SK-N-SH (cell line): Measurements from ENCODE around the gene KLF15. TPM values are rescaled to one million over a fixed set of nuclear protein-coding genes. Genes with fewer than 3 reads are reported as not detected.

Source experiments
- CTCF ChIA-PET: fragments of 300-600, 350-600 bp; formaldehyde crosslinking; extraction: SDS; loops from one replicate; lab custom pipeline; 2021; lab: Yijun Ruan, JAX
- POLR2A ChIA-PET: fragments of 350-600 bp; sonication (Branson Sonifier 250); formaldehyde crosslinking; extraction: SDS; loops from one replicate; lab custom pipeline; 2020; ENCODE audit warnings: antibody characterized with exemption, inconsistent platforms; lab: Yijun Ruan, JAX
- DNase-seq: peaks from one replicate; pipeline ENCODE4 v3.0.0; 2012
- H2AFZ ChIP-seq: fragments of 200-600 bp; sonication (generic); 2 replicates; pipeline ENCODE4 v1.8.1; 2016; ENCODE audit warnings: antibody characterized with exemption, mild to moderate bottlenecking, low read depth
- H3F3A ChIP-seq: fragments of 200-600 bp; sonication (generic); replicated peaks from 2 replicates; pipeline ENCODE3; 2016; ENCODE audit warnings: antibody characterized with exemption, mild to moderate bottlenecking; ENCODE audit not compliant: insufficient read depth
- H3K27ac ChIP-seq, 2 experiments: fragments of 200-500 bp in 1 of 2; fragments of 200-600 bp in 1 of 2; sonication (Bioruptor generic) in 1 of 2; sonication (generic), shearing (Covaris generic) in 1 of 2; 2 replicates each; pipeline versions ENCODE4 v1.5.1 to v1.6.1; 2014 to 2016; ENCODE audit warnings: low read depth in 2 of 2, inconsistent platforms in 1 of 2, low read length in 1 of 2, mild to moderate bottlenecking in 1 of 2, mixed read lengths in 1 of 2
- H3K27me3 ChIP-seq: fragments of 200-600 bp; sonication (generic), shearing (Covaris generic); 2 replicates; pipeline ENCODE4 v1.6.1; 2016; ENCODE audit warnings: mixed run types; ENCODE audit not compliant: insufficient read depth
- H3K36me3 ChIP-seq, 2 experiments: fragments of 200-500 bp in 1 of 2; fragments of 200-600 bp in 1 of 2; sonication (Bioruptor generic) in 1 of 2; sonication (generic) in 1 of 2; replicated peaks in 1 of 2; 2 replicates each; pipeline versions ENCODE3 to v1.5.1; 2014 to 2016; ENCODE audit warnings: low read length in 1 of 2, mild to moderate bottlenecking in 1 of 2; ENCODE audit not compliant: insufficient read depth in 2 of 2, control insufficient read depth in 1 of 2
- H3K4me1 ChIP-seq, 2 experiments: fragments of 200-500 bp in 1 of 2; fragments of 200-600 bp in 1 of 2; sonication (Bioruptor generic) in 1 of 2; sonication (generic), shearing (Covaris generic) in 1 of 2; 2 replicates each; pipeline versions ENCODE4 v1.5.1 to v1.6.1; 2014 to 2016; ENCODE audit warnings: low read depth in 1 of 2, low read length in 1 of 2, mixed run types in 1 of 2; ENCODE audit not compliant: insufficient read depth in 2 of 2, control insufficient read depth in 1 of 2
- H3K4me2 ChIP-seq: fragments of 200-600 bp; sonication (generic), shearing (Covaris generic); 2 replicates; pipeline ENCODE4 v1.6.1; 2017; ENCODE audit warnings: mixed run types
- H3K4me3 ChIP-seq, 2 experiments: fragments of 200-500 bp in 1 of 2; fragments of 200-600 bp in 1 of 2; sonication (Bioruptor generic) in 1 of 2; sonication (generic), shearing (Covaris generic) in 1 of 2; 2 replicates each; pipeline versions ENCODE4 v1.5.1 to v1.8.1; 2014 to 2016; ENCODE audit warnings: low read depth in 2 of 2, inconsistent platforms in 1 of 2, low read length in 1 of 2, mild to moderate bottlenecking in 1 of 2, mixed read lengths in 1 of 2, moderate library complexity in 1 of 2
- H3K79me2 ChIP-seq: fragments of 200-600 bp; sonication (generic); 2 replicates; pipeline ENCODE4 v1.8.1; 2017; ENCODE audit warnings: mild to moderate bottlenecking; ENCODE audit not compliant: insufficient read depth
- H3K9ac ChIP-seq: fragments of 200-600 bp; sonication (generic); 2 replicates; pipeline ENCODE4 v1.6.1; 2017; ENCODE audit warnings: mixed run types
- H3K9me2 ChIP-seq: fragments of 200-600 bp; sonication (generic); 2 replicates; pipeline ENCODE4 v1.6.1; 2017; ENCODE audit warnings: mixed run types
- H3K9me3 ChIP-seq: fragments of 200-600 bp; sonication (generic); 2 replicates; pipeline ENCODE4 v1.6.1; 2017; ENCODE audit warnings: mixed run types, mild to moderate bottlenecking, moderate library complexity
- H4K20me1 ChIP-seq: fragments of 200-600 bp; sonication (generic); 2 replicates; pipeline ENCODE4 v1.6.1; 2017; ENCODE audit warnings: mild to moderate bottlenecking, mixed run types; ENCODE audit not compliant: insufficient read depth
- ELF1 ChIP-seq: IDR thresholded peaks from 2 replicates; pipeline ENCODE4 v1.4.0; 2012
- FOSL2 ChIP-seq: IDR thresholded peaks from 2 replicates; pipeline ENCODE4 v1.4.0; 2012; ENCODE audit warnings: low read depth, mild to moderate bottlenecking, moderate library complexity, borderline replicate concordance
- FOXM1 ChIP-seq: IDR thresholded peaks from 2 replicates; pipeline ENCODE4 v1.4.0; 2012; ENCODE audit warnings: low read depth, mild to moderate bottlenecking
- JUND ChIP-seq: IDR thresholded peaks from 2 replicates; pipeline ENCODE4 v1.4.0; 2012
- MEF2A ChIP-seq: IDR thresholded peaks from 2 replicates; pipeline ENCODE4 v1.4.0; 2012; ENCODE audit warnings: low read depth, borderline replicate concordance
- NFIC ChIP-seq: IDR thresholded peaks from 2 replicates; pipeline ENCODE4 v1.4.0; 2012; ENCODE audit warnings: borderline replicate concordance
- POLR2AphosphoS5 ChIP-seq: IDR thresholded peaks from 2 replicates; pipeline ENCODE4 v1.6.1; 2012; ENCODE audit warnings: low read depth, low read length
- RCOR1 ChIP-seq: fragments of 150-350 bp; IDR thresholded peaks from 2 replicates; pipeline ENCODE4 v1.6.1; 2017; ENCODE audit warnings: antibody characterized with exemption, low read length
- RFX5 ChIP-seq: IDR thresholded peaks from 2 replicates; pipeline ENCODE4 v1.6.1; 2012; ENCODE audit warnings: mild to moderate bottlenecking, improper control_type of control experiment, low read length
- TAF1 ChIP-seq: IDR thresholded peaks from 2 replicates; pipeline ENCODE4 v1.6.1; 2012; ENCODE audit warnings: low read depth, mild to moderate bottlenecking, low read length, moderate library complexity, borderline replicate concordance
- WGBS: methylation state at CpG from one replicate; pipeline ENCODE4 v1.1.6; 2017; ENCODE audit warnings: low lambda C conversion rate; 5-methylcytosine and 5-hydroxymethylcytosine counted together
- polyA plus RNA-seq, 3 experiments: library from polyadenylated mRNA; depleted of rRNA; stranded (reverse); fragments of >200 nt; gene quantifications; 2 replicates each; pipeline ENCODE4 v1.2.3, GENCODE V29; 2012
- TF ChIP-seq, protein P1 (sequence below): IDR thresholded peaks from 2 replicates; pipeline ENCODE4 v1.4.0; 2012; ENCODE audit warnings: low read depth
- TF ChIP-seq, protein P2 (sequence below): fragments of 150-350 bp; IDR thresholded peaks from 2 replicates; pipeline ENCODE4 v1.6.1; 2017; ENCODE audit warnings: antibody characterized with exemption, low read length, low read depth, borderline replicate concordance
- TF ChIP-seq, protein P3 (sequence below): IDR thresholded peaks from 2 replicates; pipeline ENCODE4 v1.4.0; 2012; ENCODE audit warnings: low read depth, borderline replicate concordance
- TF ChIP-seq, protein P4 (sequence below): fragments of 150-350 bp; IDR thresholded peaks from 2 replicates; pipeline ENCODE4 v1.6.1; 2016; ENCODE audit warnings: mild to moderate bottlenecking, low read depth, low read length

The KLF15 gene
- polyA plus RNA-seq, 1 of the 3 experiments (the other 2 are of a cell fraction): 0.28 TPM

DNA sequence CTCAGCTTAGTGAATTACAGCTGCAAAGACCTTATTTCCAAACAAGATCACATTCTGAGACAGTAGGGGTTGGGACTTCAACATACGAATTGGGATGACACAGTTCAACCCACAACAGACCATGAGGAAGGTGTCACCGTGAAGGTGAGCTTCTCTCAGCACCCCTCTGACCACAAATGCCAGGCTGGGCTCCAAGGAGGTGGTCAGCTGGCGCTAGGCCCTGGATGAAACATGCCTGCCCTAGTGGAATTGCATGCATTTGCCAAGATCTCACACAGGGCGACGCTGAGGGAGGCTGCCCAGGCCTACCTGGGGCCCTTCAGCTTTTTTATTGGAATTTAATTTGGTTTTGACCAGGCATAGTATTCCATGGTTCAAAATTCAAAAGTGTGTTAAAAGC lies 39.3 kb upstream of the KLF15 start (continued):
- TF ChIP-seq, protein P1, sequence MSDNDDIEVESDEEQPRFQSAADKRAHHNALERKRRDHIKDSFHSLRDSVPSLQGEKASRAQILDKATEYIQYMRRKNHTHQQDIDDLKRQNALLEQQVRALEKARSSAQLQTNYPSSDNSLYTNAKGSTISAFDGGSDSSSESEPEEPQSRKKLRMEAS: no peak
- TF ChIP-seq RFX5 (no peak), ELF1 (no peak)

DNA sequence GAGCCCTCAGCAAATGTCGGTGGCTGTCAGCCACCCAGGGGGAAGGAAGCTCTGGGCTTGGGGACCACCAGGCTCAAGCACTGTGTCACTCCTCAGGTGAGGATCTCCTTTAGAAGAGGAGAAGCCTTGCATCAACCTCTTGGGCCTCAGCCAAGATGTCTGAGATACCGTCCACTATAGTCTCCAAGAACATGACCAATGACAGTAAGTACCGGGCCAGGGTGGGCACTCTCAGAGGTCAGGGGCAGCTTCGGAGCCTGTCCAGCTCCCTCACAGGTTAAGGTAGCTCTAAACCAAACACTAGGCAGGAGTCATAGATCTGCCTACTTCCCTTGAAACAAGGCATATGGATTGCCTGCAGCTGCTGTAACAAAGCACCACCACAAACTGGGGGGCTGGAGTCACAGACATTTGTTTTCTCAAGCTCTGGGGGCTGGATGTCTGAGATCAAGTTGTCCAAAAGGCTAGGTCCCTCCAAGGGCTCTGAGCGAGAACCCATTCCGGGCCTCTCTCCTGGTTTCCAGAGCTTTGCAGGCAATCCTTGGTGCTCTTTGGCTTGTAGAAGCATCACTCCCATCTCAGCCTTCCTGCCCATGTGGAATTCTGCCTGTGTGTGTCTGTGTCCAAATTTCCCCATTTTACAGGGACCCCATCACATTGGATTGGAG lies 38.8 kb upstream of the KLF15 start:
- ChIA-PET CTCF (interaction anchor here (1.1 to 1.3 kb wide), 4 partner anchors 11 to 136 kb away, joined by 3 to 5 read pairs (median 4); no protein-coding TSS in a partner anchor), POLR2A (no interaction called here)
- WGBS: 74% methylated on average over 4 of the region's 6 CpGs
- Histone ChIP-seq H3K9me2 (no peaks in the 10 kb centered on the region), H3K4me3 (no peak overlapping the region), H3K4me2 (no peak overlapping the region), H3F3A (no peaks in the 10 kb centered on the region), H3K27ac (no peak overlapping the region), H3K9me3 (no peaks in the 10 kb centered on the region), H3K4me1 (peaks cover 0 to 17% of the 10 kb centered on the region in 2 experiments; a peak in 2 of 4 replicates), H3K9ac (no peak overlapping the region), H3K27me3 (no peaks in the 10 kb centered on the region; the same call in 1 of the 2 replicates), H3K79me2 (no peaks in the 10 kb centered on the region), H2AFZ (no peak overlapping the region), H3K36me3 (no peaks in the 10 kb centered on the region), H4K20me1 (no peaks in the 10 kb centered on the region)
- DNase-seq: no peak
- TF ChIP-seq JUND: no peak
- no peak for TF ChIP-seq RCOR1
- no peak for TF ChIP-seq POLR2AphosphoS5
- TF ChIP-seq, protein P2, sequence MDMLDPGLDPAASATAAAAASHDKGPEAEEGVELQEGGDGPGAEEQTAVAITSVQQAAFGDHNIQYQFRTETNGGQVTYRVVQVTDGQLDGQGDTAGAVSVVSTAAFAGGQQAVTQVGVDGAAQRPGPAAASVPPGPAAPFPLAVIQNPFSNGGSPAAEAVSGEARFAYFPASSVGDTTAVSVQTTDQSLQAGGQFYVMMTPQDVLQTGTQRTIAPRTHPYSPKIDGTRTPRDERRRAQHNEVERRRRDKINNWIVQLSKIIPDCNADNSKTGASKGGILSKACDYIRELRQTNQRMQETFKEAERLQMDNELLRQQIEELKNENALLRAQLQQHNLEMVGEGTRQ: no peak
- TF ChIP-seq NFIC: no peak
- TF ChIP-seq, protein P3, sequence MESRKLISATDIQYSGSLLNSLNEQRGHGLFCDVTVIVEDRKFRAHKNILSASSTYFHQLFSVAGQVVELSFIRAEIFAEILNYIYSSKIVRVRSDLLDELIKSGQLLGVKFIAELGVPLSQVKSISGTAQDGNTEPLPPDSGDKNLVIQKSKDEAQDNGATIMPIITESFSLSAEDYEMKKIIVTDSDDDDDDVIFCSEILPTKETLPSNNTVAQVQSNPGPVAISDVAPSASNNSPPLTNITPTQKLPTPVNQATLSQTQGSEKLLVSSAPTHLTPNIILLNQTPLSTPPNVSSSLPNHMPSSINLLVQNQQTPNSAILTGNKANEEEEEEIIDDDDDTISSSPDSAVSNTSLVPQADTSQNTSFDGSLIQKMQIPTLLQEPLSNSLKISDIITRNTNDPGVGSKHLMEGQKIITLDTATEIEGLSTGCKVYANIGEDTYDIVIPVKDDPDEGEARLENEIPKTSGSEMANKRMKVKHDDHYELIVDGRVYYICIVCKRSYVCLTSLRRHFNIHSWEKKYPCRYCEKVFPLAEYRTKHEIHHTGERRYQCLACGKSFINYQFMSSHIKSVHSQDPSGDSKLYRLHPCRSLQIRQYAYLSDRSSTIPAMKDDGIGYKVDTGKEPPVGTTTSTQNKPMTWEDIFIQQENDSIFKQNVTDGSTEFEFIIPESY: no peak
- no peak for TF ChIP-seq FOSL2
- no peak for TF ChIP-seq TAF1
- no peak for TF ChIP-seq MEF2A
- TF ChIP-seq, protein P4, sequence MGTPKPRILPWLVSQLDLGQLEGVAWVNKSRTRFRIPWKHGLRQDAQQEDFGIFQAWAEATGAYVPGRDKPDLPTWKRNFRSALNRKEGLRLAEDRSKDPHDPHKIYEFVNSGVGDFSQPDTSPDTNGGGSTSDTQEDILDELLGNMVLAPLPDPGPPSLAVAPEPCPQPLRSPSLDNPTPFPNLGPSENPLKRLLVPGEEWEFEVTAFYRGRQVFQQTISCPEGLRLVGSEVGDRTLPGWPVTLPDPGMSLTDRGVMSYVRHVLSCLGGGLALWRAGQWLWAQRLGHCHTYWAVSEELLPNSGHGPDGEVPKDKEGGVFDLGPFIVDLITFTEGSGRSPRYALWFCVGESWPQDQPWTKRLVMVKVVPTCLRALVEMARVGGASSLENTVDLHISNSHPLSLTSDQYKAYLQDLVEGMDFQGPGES: no peak
- TF ChIP-seq, protein P1: no peak
- TF ChIP-seq FOXM1: no peak
